Activated CD4-positive, alpha-beta T cell treated with anti-CD3 and anti-CD28 coated beads for 1 hour (primary cell): ENCODE results near the gene DNAH8.
"Not testable (repeated sequence)": the region's sequence is repeated elsewhere in the genome, so short reads cannot be mapped to it uniquely, and the experiment has no call there.

ENCODE experiments used
- DNase-seq: peaks from one replicate; pipeline ENCODE4 v3.0.0-alpha.2; 2020

Gene DNAH8

DNA sequence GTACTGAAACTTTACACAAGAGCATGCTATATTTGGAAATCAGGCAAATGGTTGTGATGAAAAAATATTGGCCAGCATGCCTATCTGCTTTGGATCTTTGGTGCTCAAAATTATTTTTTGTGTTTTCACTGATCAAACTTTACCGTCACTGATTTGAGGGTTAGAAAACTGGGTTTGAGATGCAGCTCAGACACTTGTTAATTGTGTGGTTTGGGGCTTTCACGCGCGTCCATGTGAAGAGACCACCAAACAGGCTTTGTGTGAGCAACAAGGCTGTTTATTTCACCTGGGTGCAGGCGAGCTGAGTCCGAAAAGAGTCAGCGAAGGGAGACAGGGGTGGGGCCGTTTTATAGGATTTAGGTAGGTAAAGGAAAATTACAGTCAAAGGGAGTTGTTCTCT, 206.4 kb downstream of the DNAH8 start:
- DNase-seq: not testable (repeated sequence)

DNA sequence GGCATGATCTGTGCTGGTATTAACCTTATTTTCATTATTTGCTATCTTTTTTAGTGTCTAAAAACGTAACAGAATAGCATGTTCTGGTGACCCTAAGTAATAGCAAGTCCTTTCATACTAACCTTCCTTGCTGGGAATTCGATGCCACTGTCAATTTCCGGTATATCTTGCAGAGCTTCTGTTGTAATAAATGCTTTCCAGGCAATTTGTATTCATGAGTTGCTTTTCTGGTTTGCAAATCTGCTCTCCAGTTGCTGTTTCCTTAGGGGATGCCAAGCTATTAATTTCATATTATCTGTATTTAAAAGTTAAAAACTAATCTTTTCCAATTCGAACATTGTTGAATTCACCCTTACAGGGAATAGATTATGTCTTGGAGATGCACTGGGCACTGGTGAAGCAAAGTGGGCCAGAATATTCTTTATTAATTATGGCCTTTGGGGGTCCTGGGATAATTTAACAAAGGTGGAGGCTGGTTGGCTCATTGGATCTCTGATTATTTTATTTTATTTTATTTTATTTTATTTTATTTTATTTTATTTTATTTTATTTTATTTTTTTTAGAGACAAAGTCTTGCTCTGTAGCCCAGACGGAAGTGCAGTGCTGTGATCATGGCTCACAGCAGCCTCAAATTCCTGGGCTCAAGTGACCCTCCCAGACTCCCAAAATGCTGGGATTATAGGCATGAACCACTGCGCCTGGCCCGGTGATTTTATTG, 209.8 kb downstream of the DNAH8 start:
- DNase-seq: no peak

DNA sequence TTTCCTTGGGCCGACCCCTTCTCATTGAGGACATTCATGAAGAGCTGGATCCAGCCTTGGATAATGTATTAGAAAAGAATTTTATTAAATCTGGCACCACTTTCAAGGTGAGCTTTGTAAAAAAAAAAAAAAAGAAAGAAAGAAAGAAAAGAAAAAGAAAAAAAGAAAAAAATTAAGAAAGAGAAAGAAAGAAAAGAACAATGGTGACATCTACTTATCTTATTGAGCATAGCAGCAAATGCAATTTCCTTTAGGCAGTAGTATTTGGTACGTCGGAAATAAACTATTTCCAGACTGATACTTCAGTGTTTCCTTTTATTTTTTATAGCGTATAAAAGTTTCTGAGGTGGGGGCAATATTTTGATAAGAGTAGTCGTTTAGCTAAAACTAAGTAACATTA, 214.4 kb downstream of the DNAH8 start:
- no peak for DNase-seq

DNA sequence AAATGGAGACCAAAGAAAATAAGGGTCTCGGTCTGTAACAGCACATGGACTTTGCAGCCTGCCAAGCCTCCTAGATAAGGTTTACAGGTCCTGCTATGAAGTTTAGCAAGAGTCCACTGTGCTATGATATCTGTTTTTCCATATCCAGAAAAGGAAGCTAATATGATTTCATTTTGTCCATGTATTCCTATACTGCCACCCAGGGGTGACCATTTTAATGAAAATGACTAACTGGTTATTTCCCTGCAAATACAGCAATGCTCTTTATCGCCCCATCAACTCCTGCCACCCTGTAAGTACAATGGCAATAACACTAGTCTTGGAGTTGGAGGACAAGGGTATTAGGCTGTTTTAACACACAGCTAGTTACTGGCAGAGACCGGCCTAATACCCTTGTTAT, 218.3 kb downstream of the DNAH8 start:
- no peak for DNase-seq

DNA sequence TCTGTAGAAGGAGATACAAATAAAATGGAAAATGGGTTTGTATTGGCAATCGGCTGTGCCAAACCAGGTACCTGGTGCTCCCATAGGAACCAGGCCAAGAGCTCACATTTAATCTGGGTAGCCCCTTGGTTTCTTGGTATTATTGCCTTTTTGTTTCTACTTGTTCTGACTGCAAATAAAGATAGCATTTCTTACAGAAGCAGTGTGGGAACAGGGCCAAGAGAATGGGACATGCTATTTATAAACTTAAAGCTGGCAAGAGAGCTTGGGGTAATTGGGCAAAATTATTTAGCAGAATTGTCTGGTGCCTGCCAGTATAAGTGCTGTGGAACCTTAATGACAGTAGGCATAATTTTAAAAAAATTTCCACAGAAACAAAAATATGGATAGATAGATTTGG, 219.9 kb downstream of the DNAH8 start:
- no peak for DNase-seq

DNA sequence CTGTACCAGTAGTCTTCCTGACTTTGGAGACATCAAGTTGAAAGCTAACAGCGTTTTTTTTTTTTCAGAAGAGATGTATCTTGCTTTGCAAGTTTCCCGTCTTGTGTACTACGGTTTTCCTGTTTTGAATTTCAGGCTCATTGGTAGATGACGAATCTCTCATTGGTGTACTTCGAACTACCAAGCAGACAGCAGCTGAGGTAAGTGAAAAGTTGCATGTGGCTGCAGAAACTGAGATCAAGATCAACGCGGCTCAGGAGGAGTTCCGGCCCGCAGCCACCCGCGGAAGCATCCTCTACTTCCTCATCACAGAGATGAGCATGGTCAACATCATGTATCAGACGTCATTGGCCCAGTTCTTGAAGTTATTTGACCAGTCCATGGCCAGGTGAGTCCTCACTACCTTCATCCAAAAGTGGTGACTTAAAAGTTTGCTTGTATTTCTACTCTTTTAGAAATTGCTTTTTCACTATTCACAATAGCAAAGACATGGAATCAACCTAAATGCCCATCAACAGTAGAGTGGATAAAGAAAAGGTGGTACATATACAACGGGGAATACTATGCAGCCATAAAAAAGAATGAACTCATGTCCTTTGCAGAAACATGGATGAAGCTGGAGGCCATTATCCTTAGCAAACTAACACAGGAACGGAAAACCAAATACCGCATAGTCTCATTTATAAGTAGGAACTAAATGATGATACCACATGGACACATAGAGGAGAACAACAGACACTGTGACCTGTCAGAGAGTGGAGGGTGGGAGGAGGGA, 222.9 kb downstream of the DNAH8 start:
- no peak for DNase-seq

DNA sequence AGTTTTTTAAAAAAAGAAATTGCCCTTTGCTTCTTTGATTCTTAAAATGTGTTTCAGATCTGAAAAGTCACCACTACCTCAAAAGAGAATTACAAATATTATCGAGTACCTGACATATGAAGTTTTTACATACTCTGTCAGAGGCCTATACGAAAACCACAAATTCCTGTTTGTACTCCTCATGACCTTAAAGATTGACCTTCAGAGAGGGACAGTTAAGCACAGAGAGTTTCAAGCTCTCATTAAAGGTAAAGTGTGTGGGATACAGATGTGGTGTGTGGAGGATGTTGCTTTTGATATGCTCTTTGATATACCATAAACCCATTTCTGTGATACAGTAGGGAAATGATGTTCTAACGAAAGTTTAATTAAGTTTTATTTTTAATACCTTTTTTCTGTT, 223.6 kb downstream of the DNAH8 start:
- no peak for DNase-seq

DNA sequence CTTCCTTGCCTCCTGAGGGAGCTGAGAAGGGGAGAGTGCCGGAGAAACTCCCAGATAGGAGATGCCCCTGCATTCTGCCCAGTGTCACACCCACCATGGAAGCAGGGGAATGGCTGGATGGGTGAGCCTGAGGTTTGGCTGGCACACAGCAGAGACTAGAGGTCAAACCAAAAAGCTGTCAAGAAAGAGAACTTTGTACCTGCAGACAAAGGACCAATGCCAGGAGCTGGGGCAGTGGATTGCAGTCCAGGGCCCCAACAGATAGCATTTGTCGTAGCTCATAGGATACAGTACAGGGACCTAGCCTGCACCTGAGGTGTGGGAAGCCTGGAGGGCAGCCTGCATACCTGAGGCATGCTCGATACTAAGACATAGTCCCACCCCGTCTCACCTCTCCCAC, 227.3 kb downstream of the DNAH8 start:
- no peak for DNase-seq

DNA sequence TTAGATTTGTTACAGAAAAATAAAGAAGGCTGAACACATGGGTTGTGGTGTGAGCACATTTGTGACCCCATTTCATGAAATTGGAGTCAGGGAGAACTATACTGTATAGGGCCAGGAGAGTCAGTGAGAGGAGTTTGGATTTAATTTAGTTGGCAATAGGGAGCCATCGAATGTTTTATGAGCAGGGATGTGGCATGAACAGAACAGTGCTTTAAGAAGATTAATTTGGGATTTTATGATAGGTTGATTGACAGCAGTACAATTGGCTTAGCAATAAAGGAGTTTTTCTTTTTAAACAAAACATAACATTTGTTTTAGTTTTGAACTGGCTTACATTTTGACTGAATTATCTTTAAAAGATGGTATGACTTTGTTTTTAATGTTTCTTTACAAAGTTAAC, 227.9 kb downstream of the DNAH8 start:
- DNase-seq: no peak

DNA sequence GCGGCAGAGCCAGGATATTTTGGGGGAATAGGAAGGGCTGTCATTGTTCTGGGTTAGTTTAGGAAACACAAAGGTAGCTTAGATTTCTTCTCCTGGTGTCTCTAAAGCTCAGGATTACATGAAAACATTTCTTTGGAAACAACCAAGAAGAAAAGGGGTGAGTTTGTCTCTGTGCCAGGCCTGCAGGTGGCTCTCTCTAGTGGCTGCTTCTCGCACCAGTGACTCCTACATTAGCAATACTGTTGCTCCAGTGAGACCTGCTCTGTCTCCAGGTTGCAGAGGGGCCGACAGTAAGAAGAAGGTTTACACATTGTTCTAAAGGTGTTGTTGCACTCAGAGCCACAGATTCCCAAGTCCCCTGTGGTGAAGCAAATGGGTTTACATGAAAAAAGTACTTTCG, 228.9 kb downstream of the DNAH8 start:
- no peak for DNase-seq

DNA sequence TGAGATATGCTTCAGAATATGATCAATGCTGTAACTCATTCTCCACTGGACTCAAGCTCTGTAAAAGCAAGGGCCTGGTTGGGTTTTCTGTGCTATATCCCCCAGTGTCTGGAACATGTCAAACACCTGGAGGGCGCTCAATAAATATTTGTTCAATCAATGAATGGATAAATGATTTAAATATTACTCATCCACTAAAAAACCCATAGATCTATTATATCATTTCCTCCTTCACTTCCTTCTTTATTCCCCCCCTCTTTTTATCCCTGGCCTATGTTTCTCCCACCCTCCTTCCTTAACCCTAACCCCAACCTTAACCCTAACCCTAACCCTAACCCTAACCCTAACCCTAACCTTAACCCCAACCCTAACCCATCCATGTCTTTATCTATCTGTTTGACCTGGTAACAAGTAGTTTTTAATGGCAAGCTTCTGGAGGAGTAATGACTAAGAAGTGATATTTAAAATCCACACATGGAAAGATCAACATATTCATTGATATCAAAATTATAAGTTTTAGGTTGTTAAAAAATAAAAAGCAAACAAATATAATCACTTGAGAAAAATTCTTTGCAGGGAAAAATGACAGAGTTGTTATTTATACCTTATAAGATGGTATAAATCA, 229.7 kb downstream of the DNAH8 start:
- no peak for DNase-seq

DNA sequence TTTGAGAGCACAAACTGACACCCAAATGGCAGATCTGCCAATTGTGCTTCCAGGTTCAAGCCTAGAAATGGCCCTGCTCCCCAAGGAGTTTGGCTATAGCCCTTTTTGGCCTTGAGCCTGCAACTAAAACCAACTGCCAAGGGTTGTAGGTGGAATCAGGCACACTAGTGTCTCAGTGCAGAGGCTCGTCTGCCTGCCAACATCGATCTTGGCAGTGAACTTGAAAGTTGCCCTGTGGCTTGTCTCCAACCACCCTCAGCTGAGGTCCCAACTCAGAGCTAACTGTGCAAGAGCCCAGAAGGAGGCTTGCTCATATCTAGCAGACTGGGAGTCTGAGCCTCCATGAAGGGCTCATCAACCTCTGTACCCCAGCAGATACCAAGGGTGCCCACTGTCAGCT, 240.8 kb downstream of the DNAH8 start:
- no peak for DNase-seq

DNA sequence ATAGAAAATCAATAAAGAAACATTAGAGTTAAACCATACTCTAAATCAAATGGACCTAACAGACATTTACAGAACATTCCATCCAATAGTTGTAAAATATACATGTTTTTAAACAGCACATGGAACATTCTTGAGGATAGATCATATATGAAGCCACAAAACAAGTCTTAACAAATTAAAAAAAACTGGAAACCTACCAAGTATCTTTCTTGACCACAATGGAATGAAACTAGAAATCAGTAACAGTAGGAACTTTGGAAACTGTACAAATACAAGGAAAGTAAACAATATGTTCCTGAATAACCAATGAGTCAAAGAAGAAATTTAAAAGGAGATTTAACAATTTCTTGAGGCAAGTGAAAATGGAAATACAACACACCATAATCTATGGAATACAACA, 242.3 kb downstream of the DNAH8 start:
- no peak for DNase-seq

DNA sequence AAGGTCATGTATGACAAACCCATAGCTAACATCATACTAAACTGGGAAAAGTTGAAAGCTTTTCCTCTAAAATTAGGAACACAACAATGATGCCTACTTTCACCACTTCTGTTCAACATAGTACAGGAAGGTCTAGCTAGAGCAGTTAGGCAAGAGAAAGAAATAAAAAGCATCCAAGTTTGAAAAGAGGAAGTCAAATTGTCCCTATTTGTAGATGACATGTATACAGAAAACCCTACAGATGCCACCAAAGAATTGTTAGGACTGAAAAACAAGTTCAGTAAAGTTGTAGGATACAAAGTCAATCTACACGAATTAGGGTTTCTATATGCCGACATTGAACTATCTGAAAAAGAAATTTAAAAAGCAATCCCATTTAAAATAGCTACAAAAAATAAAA, 244.0 kb downstream of the DNAH8 start:
- no peak for DNase-seq

DNA sequence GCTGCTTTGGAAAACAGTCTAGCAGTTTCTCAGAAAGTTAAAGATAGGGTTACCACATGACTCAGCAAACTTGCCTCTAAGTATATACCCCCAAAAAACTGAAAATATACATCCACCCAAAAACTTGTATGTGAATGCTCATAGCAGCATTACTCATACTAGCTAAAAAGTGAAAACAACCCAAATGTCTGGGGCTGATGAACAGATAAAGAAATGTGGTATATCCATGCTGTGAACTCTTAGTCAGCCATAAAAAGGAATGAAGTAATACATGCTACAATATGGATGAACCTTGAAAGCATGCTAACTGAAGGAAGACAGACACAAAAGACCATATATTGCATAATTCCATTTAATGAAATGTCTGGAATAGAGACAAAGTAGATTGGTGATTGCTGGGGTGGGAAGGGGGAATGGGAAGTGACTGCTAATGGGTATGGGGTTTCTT, 253.6 kb downstream of the DNAH8 start:
- DNase-seq: no peak

DNA sequence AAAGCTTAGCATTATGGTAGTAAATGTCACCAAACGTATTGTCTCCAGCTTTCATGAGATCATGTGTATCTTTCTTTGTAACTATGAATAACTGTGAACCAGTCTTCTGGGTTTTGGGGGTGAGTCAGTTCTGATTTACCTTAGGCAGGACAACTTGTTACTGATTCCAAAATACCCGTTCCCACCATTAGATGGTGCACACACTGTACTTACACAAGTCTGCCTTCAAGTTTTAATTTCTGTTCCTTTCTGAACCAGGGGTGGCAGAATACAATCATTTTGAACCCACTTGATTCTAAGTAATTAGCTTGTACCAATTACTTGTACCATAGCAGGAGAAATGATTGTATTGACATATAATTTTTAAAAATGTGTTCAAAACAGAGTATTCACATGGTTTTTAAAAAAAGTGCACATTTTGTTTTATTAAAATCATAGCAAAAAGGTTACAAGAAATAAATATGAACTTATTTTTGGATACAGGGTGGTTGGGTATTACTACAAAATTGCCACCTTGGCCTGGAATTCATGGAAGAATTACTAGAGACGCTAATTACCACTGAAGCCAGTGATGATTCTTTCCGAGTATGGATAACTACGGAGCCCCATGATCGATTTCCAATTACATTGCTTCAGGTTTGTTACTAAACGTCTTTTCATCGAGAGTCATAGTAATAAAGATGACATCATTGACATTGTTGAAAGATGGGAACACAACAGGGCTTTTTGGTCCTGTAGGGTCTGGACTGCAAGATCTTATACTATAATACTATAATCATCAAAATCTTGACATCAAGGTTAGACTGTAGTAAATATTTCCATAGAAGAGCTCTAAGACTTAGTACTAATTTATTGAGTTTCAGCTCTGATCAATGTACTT, 258.3 kb downstream of the DNAH8 start:
- no peak for DNase-seq

DNA sequence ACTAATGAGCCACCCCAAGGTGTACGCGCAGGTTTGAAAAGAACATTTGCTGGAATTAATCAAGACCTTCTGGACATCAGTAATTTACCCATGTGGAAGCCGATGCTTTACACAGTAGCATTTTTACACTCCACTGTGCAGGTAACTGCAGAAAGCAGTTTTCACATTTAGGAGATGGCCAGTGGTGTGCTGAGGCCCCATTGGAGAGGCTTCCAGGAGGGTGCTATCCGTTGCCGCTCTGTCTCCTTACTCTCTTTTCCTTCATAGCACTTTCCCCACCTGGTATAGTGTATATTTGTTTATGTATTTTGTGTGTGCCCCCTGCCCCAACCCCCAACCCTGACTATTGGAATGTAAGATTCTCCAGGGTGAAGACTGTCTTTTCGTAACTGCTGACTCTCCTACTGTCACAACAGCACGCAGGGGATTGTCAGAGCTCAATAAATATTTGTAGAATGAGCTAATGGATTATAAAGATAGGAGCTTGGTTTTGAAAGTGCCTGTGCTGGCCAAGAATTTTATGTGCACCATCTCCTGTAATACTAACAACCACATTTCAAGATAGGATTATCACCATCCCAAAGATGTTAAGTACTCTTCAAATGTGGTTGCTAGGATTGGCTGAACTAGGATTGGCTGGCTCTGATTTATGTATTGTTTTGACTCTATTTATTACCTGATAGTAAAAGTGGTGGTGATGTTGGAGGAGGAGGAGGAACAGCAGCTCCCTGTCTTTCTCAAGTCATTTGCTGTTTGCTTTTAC, 259.5 kb downstream of the DNAH8 start:
- no peak for DNase-seq

DNA sequence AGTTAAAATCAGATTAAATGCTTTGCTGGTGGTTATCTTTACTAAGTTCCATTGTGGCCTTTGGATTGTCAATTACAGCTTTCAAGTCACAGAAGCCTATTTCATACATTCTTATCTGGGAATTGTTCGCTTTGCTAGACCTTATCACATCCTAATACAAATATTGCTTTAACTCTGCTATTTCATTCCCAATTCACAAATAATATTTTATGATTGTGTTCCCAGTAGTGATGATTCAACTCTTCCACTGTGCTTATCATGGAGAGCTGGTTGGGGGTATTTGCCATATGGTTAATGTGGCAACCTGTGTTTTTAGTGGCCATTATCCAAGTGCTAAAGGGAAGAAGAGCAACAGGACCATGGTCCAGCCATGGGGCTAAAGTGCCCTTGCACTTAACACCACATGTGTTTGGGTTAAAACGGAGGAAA, 260.5 kb downstream of the DNAH8 start:
- DNase-seq: no peak

DNA sequence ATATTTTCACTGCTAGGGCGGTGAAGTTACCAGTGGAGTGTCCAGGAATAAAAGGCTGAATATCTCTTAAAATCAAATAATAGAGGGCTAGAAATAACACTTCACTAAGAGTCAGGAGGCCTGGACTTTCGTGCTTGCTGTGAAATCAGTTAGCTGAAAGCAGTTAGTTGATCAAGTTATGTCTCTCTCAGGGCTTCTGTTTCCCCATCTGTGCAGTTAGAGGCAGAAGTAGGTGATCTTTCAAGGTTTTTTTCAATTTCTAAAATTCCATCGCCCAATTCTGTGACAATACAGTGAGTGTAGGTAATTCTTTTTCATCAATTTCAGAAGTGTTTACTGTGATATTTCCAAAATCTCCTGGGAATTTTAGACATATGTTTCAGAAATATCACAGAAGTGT, 260.9 kb downstream of the DNAH8 start:
- no peak for DNase-seq

DNA sequence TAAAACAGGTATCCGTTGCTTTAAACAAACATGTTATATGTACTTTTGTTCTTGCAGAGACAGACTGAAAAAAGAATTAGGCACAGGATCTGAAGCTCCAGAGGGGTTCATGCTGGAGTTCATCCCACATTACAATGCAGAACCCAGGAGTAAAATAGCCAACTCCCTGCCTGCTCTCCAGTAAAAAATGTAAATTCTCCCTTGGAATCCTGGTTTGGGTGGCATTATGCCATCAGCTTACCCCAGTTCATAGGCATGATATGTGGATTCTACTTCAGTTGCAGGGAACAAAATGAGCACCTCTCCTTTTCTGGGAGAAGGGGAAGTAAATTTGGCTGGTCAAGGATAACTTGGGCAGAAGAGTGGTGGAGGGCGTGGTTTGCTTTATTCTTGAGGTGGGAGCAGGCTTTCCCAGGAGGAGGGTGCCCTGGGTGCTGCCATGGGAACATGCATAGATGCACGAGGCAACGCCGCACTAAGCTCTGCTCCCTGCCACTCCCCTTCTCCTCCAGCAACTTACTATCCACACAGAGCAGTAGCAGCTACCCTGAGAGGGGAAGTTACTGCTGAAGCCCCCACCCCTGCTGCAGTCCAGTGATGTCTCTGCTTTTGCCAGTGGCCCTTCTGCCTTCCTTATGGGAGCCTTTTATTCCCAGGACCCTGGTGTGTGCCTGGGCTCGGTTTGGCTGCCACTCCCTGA, 261.8 kb downstream of the DNAH8 start:
- no peak for DNase-seq

DNA sequence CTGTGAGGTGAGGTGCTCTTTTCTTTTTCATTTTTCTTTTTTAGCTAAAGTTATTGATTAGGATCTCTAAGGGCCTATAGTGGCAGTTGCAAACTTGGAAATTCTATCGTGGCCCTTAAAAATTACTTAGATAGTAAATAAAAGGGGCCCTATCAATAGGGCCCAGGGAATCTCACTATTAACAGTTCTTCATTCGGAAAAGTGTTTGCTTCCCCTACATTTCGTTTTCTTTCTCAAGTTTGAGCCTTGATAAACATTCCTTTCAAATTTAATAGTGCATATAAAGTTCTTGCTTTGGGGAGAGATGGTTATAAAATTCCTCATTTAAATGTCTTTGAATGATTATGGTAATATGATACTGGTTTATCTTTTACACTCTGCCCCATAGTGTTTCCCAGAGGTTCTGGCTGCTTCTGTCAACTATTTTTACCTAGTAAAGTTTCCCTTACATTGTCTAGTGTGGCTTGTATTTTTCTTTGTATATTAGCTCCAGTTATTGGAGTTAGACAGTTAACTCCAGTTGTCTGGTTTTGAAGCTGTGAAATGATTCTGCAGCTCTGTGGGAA, 263.1 kb downstream of the DNAH8 start:
- DNase-seq: no peak
